Measurements from ENCODE around the gene TUBG2.
"Not testable (repeated sequence)": the region's sequence is repeated elsewhere in the genome, so short reads cannot be mapped to it uniquely, and the experiment has no call there.

TUBG2 gene

GRCh38 chr17:42653179-42654124, 5.6 kb upstream of the TUBG2 start:
- Histone ChIP-seq H3K27me3 (replicated peaks; ENCODE audit: control insufficient read depth, insufficient read depth, low read length) (no peaks in the 10 kb centered on the region), H3K4me3 (replicated peaks; ENCODE audit: low read depth, low read length) (no peak overlapping the region), H3K36me3 (ENCODE audit: control insufficient read depth, insufficient read depth, low read length) (no peaks in the 10 kb centered on the region)
- no peak for TF ChIP-seq CTCF (IDR thresholded peaks at IDR 0.05; ENCODE audit: insufficient read depth, low read length, poor library complexity, severe bottlenecking)
- no peak for DNase-seq (ENCODE audit: extremely low read depth, insufficient read length)

GRCh38 chr17:42655528-42655927, 3.6 kb upstream of the TUBG2 start:
- Histone ChIP-seq H3K4me3 (replicated peaks; ENCODE audit: low read depth, low read length) (no peak overlapping the region), H3K36me3 (ENCODE audit: control insufficient read depth, insufficient read depth, low read length) (no peaks in the 10 kb centered on the region; the same call in 1 of the 2 replicates), H3K27me3 (replicated peaks; ENCODE audit: control insufficient read depth, insufficient read depth, low read length) (no peaks in the 10 kb centered on the region)
- DNase-seq (ENCODE audit: extremely low read depth, insufficient read length), result no peak
- no peak for TF ChIP-seq CTCF (IDR thresholded peaks at IDR 0.05; ENCODE audit: insufficient read depth, low read length, poor library complexity, severe bottlenecking)

- Histone ChIP-seq H3K27me3 (replicated peaks; ENCODE audit: control insufficient read depth, insufficient read depth, low read length) (no peaks in the 10 kb centered on the region), H3K4me3 (replicated peaks; ENCODE audit: low read depth, low read length) (no peak overlapping the region), H3K36me3 (ENCODE audit: control insufficient read depth, insufficient read depth, low read length) (no peaks in the 10 kb centered on the region; the same call in 1 of the 2 replicates)
- no peak for TF ChIP-seq CTCF (IDR thresholded peaks at IDR 0.05; ENCODE audit: insufficient read depth, low read length, poor library complexity, severe bottlenecking)
- no peak for DNase-seq (ENCODE audit: extremely low read depth, insufficient read length)
These were observed 1.1 kb upstream of the TUBG2 start for GRCh38 chr17:42657824-42658588.

GRCh38 chr17:42659932-42660274, 819 bp downstream of the TUBG2 start:
- not testable (repeated sequence) for H3K27me3 ChIP-seq (replicated peaks; ENCODE audit: control insufficient read depth, insufficient read depth, low read length); DNase-seq (ENCODE audit: extremely low read depth, insufficient read length); H3K36me3 ChIP-seq (ENCODE audit: control insufficient read depth, insufficient read depth, low read length)
- peak overlapping the region; percentile 78 for H3K4me3 ChIP-seq (replicated peaks; ENCODE audit: low read depth, low read length)

- TF ChIP-seq CTCF (IDR thresholded peaks at IDR 0.05; ENCODE audit: insufficient read depth, low read length, poor library complexity, severe bottlenecking), result no peak
- Histone ChIP-seq H3K27me3 (replicated peaks; ENCODE audit: control insufficient read depth, insufficient read depth, low read length) (no peaks in the 10 kb centered on the region), H3K36me3 (ENCODE audit: control insufficient read depth, insufficient read depth, low read length) (peaks cover 3% of the 10 kb centered on the region), H3K4me3 (replicated peaks; ENCODE audit: low read depth, low read length) (no peak overlapping the region)
- DNase-seq (ENCODE audit: extremely low read depth, insufficient read length), result no peak
These were observed 1.7 kb downstream of the TUBG2 start for GRCh38 chr17:42660692-42661345.

GRCh38 chr17:42665581-42666001, 6.5 kb downstream of the TUBG2 start:
- no peak for TF ChIP-seq CTCF (IDR thresholded peaks at IDR 0.05; ENCODE audit: insufficient read depth, low read length, poor library complexity, severe bottlenecking)
- no peaks in the 10 kb centered on the region for H3K27me3 ChIP-seq (replicated peaks; ENCODE audit: control insufficient read depth, insufficient read depth, low read length)
- no peak for DNase-seq (ENCODE audit: extremely low read depth, insufficient read length)
- H3K4me3 ChIP-seq (replicated peaks; ENCODE audit: low read depth, low read length), result no peak overlapping the region
- H3K36me3 ChIP-seq (ENCODE audit: control insufficient read depth, insufficient read depth, low read length), result peaks cover 19% of the 10 kb centered on the region

- DNase-seq (ENCODE audit: extremely low read depth, insufficient read length); H3K27me3 ChIP-seq (replicated peaks; ENCODE audit: control insufficient read depth, insufficient read depth, low read length); H3K4me3 ChIP-seq (replicated peaks; ENCODE audit: low read depth, low read length): not testable (repeated sequence)
- H3K36me3 ChIP-seq (ENCODE audit: control insufficient read depth, insufficient read depth, low read length), result peaks cover 22% of the 10 kb centered on the region
These were observed 7.0 kb downstream of the TUBG2 start for GRCh38 chr17:42666126-42666525.
